HL-60 (cell line): Measurements from ENCODE around the gene KLF6.

Experiments
- DNase-seq, 2 experiments: peaks; one replicate each; pipeline ENCODE4 v3.0.0-alpha.2; 2010 to 2020; ENCODE audit warnings: low read depth in 1 of 2, low spot score in 1 of 2
- H3K27ac ChIP-seq: fragments of 250-450 bp; sonication (Bioruptor Pico); replicated peaks from 2 replicates; pipeline ENCODE4 v1.5.1; 2020; ENCODE audit warnings: mild to moderate bottlenecking, moderate library complexity
- H3K27me3 ChIP-seq: fragments of 250-450 bp; sonication (Bioruptor Pico); 2 replicates; pipeline ENCODE4 v1.5.1; 2021; ENCODE audit warnings: mild to moderate bottlenecking, moderate library complexity; ENCODE audit not compliant: insufficient read depth, poor library complexity, severe bottlenecking
- H3K4me3 ChIP-seq: replicated peaks from 2 replicates; pipeline ENCODE4 v1.5.1; 2011; ENCODE audit warnings: mild to moderate bottlenecking, control low read depth, low read length; ENCODE audit not compliant: insufficient read depth
- CTCF ChIP-seq: IDR thresholded peaks from one replicate; pipeline ENCODE4 v1.5.1; 2011; ENCODE audit warnings: low read length, control low read depth, inconsistent platforms; ENCODE audit not compliant: insufficient read depth
- GABPA ChIP-seq: IDR thresholded peaks from 2 replicates; pipeline ENCODE4 v1.6.1; 2012; ENCODE audit warnings: low read depth
- POLR2AphosphoS5 ChIP-seq: IDR thresholded peaks from 2 replicates; pipeline ENCODE4 v1.6.1; 2012; ENCODE audit warnings: low read depth
- REST ChIP-seq: IDR thresholded peaks from 2 replicates; pipeline ENCODE4 v1.6.1; 2012; ENCODE audit warnings: low read depth; ENCODE audit not compliant: insufficient replicate concordance
- SPI1 ChIP-seq: IDR thresholded peaks from 2 replicates; pipeline ENCODE4 v1.6.1; 2012; ENCODE audit warnings: low read depth, mild to moderate bottlenecking, borderline replicate concordance

Gene KLF6

GRCh38 chr10:3831608-3832007 lies 46.6 kb upstream of the KLF6 start:
- TF ChIP-seq GABPA (no peak), REST (no peak), CTCF (no peak), POLR2AphosphoS5 (no peak)
- H3K27ac ChIP-seq, result no peak overlapping the region
- no peak overlapping the region for H3K4me3 ChIP-seq
- no peak for DNase-seq
- H3K27me3 ChIP-seq, result no peaks in the 10 kb centered on the region

- Histone ChIP-seq H3K27me3 (no peaks in the 10 kb centered on the region), H3K27ac (no peak overlapping the region), H3K4me3 (no peak overlapping the region)
- TF ChIP-seq REST, result no peak
- TF ChIP-seq POLR2AphosphoS5, result no peak
- no peak for TF ChIP-seq CTCF
- TF ChIP-seq GABPA, result no peak
- TF ChIP-seq SPI1, result no peak
- DNase-seq, result no peak
Measured at GRCh38 chr10:3830946-3831345, 45.9 kb upstream of the KLF6 start.

GRCh38 chr10:3829156-3830050 lies 44.4 kb upstream of the KLF6 start:
- TF ChIP-seq SPI1 (no peak), GABPA (no peak), POLR2AphosphoS5 (no peak), CTCF (no peak), REST (no peak)
- Histone ChIP-seq H3K27me3 (no peaks in the 10 kb centered on the region), H3K4me3 (no peak overlapping the region), H3K27ac (peak overlapping the region; percentile 47)
- no peak for DNase-seq
